GM12801 (cell line): ENCODE data around the gene TBX10.

Source experiments
- CTCF ChIP-seq: IDR thresholded peaks from one replicate; pipeline ENCODE4 v1.5.1; 2011; ENCODE audit warnings: control low read depth; ENCODE audit not compliant: insufficient read length; ENCODE audit errors: extremely low read depth

Gene TBX10

GRCh38 chr11:67644042-67644441, 4.5 kb upstream of the TBX10 start:
- no peak for TF ChIP-seq CTCF

GRCh38 chr11:67642173-67643120, 2.9 kb upstream of the TBX10 start:
- TF ChIP-seq CTCF, result no peak

- no peak for TF ChIP-seq CTCF
Observed at GRCh38 chr11:67641338-67642172, 2.0 kb upstream of the TBX10 start.

- TF ChIP-seq CTCF, result no peak
Observed at GRCh38 chr11:67640758-67641337, 1.3 kb upstream of the TBX10 start.

GRCh38 chr11:67640021-67640757, 626 bp upstream of the TBX10 start:
- no peak for TF ChIP-seq CTCF

- TF ChIP-seq CTCF, result no peak
Observed at GRCh38 chr11:67638535-67639437, 777 bp downstream of the TBX10 start.
